CD4-positive, alpha-beta T cell treated with Interleukin-2 at 100 ng/mL for 4 hours (primary cell): ENCODE results near the gene MYO10.
"Not testable (repeated sequence)": the region's sequence is repeated elsewhere in the genome, so short reads cannot be mapped to it uniquely, and the experiment has no call there.

Source experiments
- DNase-seq: peaks from one replicate; pipeline ENCODE4 v3.0.0-alpha.2; 2020; ENCODE audit warnings: low spot score

Gene MYO10

DNA sequence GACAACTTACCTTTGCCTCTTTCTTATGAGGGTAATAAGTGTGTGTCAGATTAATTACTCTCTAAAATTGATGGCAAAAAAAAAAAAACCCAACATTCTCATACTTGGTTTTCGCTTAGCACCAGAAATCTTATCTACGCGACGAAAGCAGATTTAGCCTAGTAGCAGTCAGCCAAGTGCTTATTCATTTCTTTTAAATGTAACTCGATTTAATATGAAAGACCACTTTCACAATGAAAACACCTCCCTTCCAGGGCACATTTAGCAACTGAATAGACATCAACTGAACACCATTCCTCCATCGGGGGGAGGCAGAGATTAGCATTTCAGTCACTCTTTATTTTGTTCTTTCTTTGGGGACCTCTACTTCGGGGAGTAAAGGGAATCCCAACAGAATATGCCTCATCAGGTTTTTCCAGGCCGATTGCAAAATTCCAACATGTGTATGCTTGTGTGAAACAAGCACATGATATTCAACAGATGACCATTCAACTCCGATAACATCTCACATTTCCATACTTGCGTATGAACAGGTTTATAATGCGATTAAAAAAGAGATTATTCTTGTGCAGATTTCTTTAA, 195.2 kb downstream of the MYO10 start:
- DNase-seq = no peak

DNA sequence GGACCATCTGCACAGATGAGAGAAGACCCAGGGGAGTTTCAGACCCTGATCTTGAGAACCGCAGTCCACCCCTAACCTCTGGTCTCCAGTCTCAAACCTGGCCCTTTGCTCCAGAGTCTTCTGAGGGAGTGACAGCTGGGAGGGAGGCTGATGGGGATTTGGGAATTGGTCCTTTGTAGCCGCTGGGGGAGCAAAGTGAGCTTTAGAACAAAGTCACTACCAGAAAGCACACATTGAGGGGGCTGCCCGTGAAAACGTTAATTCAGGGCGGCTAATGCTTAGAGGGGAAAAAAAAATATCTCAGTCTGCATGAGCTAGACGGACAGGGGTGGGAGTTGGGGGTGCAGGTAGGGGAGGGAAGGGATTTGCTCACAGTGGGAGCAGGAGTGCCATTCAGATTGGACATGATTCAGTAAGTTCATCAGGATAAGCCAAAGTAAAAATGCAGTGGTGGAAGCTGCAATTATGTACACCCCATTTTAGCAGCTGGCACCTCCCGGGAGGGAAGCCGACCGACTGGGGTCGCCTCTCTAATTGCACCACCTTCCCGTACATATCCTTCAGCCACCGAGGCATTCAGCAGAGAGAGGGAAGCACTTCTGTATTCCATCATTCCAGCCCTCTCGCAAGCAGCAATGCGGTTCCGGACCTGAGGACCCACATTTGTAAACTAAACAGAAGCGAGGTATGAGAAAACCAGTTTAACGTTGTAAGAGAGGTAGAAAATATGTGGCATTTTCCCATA, 195.8 kb downstream of the MYO10 start:
- no peak for DNase-seq

DNA sequence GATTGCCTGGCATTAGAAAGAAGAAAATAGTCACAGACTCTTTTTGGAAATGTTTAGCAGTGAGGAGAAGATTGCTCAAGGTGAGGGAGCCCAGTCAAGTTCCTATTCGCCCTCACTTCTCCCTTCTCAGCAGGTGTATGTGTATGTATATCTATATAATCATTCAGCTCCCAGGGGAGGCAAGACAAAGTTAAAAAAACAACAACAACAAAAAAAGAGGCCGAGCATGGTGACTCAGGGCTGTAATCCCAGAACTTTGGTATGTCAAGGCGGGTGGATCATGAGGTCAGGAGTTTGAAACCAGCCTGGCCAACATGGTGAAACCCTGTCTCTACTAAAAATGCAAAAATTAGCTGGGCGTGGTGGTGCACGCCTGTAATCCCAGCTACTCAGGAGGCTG, 197.7 kb downstream of the MYO10 start:
- not testable (repeated sequence) for DNase-seq

DNA sequence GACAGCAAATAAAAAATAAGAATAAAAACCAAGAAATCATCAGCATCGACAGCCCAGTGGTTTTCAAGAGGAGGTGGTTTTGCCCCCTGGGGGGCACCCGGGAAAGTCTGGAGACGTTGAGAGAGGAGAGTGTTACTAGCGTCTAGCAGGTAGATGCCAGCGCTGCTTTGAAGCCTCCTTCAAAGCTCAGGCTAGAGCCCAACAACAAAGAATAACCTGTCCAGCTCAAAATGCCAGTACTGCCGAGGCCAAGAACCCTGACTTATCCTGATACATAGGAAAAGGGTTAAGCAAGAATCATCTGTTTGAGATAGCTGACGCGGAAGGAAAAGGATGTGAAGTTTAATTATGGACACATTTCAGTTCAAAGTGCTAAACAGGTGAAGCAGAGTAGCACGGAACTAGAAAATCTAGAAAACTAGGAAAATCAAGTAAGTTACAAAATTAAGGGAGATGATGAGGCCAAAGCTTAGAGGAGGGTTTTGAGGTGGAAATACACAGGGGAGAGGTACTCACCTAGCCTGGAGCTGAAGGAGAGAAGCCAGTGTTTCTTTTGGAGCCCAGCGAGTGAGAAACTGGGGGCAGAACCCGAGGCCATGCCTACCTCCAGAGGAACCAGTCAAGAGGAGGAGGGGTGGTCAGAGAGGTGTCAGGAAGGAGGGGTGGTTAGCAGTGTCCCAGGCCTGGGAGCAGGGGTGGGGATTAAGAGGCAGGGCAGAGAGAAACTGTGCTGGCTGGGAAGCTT, 198.3 kb downstream of the MYO10 start:
- no peak for DNase-seq

DNA sequence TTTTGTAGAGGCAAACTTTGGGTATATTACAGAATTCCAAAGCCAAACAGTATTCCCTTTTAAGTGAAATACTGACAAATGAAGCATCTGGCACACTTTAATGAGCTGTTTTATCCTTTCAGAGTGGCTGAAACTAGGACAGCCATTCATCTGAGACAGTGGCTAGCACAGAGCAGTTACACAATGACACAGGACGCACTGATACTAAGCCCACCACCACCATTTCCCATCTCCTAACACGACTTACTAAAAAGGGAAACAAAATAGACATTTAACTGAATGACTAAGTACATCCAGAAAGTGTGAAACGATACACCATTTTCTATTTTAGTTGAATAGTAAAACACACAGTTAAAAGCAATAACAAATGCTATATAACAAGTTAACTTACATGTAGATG, 198.9 kb downstream of the MYO10 start:
- no peak for DNase-seq

DNA sequence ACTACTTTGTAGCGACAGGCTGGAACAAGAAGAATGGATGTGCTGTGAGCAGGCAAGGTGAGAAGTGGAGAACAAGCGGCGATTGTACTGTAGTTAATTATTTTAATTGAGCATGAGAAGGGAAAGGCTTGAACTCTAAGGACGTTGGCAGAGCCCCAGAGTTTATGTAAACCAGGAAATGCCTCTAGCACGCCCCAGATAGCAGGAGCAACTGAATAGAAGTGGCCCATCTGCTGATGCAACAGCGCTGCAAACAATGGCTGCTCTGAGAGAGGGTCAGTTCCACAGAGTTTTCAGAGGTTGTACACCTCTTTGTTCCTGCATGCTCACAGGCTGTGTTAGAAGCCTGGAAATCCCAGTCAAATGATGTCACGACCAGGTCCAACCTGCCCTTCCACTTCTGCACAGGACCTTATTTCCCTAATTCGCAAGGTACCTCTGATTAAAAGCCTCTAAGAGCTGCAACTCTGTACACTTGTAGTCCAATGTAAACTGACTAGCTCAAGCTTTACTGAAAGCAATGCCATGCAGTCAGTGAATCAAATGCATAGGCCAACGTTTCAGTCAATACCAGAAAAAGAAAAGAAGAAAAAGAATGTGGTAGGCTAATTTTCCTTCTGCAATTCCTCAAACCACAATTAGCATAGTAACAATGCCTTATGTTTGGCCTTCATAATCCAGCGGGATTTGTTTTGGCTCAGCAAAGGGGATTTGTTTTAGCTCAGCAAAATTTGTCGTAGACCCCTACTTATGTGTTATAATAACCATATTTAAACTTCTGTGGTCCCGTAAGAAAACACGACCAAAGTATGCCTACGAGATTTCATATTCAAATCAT, 199.7 kb downstream of the MYO10 start:
- no peak for DNase-seq

DNA sequence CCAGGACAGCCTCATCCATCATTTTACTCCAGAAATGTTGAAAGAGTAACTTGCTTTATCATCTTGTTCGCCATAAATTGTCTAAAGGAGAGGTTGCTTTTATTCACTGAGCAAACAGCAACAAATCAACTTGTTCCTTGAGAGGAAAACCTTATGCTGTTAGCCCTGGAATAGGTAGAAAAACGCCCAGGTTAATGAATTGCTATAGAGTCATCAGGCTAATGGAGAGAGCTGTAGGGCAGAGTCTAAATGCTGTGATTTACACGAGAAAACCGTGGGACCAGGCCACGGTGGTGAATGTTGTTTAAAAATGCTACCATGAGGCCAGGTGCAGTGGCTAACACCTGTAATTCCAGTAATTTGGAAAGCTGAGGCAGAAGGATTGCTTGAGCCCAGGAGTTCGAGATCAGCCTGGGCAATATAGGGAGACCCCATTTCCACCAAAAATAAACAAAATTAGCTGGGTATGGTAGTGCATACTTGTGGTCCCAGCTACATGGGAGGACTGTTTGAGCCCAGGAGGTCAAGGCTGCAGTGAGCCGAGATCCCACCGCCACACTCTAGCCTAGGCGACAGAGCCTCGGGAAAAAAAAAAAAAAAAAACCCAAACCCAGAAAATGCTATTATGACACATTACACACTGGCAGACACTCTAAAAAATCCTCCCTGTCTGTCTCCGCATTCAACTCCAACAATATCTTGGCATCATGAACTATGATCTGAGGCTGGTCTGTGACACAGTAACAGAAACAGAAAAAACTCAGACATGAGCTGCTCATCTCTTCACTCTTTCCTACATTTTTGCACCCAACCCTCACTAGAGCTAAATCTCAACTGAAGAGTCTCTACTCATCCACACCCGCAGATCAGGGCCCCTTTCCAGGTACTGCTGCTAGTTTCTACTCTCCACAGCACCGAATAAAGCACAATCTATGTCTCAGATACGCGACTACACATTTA, 200.7 kb downstream of the MYO10 start:
- DNase-seq = no peak

DNA sequence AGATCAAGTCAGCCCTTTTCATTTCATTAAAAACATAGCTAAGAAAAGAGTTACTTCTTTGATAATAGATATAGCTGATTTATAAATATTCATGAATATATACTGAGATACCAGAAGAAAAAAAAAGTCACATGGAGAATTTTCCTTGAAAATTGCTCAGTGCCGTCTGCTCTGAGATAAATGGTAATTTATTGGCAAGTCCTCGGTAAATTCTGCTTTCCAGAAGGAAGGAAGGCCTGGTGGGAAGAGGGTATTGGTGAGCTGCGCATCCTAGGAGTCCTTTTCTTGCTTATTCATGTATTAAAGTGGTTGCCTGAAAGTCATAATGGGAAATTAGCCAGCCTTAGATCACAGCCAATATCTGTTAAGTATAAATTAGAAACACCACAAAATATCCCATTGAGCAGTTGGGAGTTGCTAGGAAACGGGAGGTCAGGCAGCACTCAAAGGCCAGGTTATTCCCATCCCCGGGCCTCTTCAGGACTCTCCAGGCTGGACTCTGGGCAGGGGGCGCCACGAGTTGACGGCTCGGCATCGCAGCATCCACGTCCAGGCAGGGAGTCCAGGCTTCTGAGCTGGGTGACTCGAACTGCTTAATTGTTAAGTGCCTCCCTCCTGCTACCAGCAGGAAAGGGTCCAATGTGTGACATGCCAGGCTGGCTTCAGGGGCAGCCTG, 202.6 kb downstream of the MYO10 start:
- no peak for DNase-seq

DNA sequence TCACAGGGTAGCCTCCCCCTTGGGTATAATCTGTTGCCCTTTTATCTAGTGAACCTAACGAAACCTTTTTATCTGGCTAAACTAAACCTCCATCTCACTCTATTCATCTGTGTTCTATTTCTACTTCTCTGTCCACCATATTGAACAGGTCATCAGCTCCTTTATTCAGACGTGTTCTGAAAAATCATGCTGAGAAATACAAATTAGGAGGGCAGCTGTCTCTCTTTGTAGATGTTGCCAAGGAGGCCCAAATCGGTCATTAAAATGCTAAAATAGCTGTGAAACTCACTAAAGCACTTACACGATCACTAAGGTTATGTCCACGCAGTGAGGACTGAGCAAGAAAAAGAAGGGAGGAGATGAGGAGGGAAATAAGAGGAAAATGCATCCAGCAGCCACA, 203.7 kb downstream of the MYO10 start:
- DNase-seq = no peak

DNA sequence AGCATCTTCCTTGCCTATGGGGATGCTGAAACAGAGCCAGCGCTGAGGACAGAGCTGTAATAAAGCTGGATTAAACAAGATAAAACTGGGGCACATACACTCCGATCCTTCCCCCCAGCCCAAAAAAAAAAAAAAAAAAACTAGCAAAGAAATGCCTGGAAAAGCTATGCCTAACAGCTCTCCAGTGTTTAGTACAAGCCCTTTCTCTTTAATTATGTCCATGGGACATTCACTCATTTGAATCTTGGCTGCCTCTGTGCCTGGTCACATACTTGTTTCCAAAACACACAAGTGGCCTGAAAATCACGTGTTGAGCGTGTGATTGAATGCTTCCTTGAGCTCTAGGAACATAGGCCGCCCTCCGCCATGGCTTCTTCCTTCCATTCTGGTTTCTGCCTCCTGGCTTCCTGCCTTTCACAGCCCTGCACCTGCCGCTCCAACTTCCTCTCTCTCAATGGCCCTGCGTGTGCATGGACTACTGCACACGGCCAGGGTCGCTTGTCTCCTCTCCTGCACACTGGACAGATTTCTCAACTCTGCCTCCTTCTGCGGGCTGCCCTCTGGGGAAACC, 208.2 kb downstream of the MYO10 start:
- no peak for DNase-seq

DNA sequence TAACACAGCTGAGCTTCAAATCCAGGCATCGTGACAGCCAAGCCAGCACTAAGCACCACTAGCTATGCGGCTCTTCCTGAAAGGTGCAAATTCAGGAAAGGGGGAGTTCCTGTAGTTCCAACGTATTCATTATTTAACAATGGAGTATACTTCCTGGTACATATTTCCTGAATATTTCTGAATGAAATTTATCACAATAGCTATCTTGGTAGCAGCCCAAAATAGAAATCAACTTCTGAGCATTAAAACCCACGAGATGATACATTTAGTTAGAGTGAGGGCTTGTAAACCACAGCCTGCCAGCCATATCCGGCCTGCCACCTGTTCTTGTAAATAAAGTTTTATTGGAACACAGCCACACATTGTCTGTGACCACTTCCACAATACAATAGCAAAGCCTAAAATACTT, 209.5 kb downstream of the MYO10 start:
- no peak for DNase-seq

DNA sequence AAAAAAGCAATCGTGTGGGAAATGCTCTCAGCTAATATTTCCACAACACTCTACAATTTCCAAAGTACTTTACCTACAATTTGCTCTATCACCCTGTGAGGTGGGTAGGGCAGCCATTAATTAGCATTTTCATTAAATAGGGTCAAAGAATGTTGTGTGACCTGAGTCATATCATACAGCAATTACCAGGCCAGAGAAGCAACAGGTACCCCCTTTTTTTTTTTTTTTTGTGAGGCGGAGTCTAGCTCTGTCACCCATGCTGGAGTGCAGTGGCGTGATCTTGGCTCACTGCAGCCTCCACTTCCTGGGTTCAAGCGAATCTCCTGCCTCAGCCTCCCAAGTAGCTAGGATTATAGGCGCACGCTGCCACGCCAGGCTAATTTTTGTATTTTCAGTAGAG, 210.5 kb downstream of the MYO10 start:
- no peak for DNase-seq

DNA sequence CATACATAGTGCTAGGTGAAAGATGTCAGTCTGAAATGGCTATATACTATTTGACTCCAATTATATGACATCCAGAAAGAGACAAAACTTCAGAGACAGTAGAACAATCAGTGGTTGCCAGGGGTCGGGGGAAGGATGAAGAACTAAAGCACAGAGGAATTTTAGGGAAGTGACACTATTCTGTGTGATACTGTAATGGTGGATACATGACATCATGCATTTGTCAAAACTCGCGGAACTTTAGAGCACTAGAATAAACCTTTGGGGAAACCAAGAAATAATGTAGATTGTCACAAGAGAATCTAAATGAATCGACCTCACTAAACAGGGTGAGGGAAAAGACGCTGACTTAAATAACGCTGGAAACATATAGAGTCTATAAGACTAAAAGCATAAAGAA, 212.3 kb downstream of the MYO10 start:
- no peak for DNase-seq

DNA sequence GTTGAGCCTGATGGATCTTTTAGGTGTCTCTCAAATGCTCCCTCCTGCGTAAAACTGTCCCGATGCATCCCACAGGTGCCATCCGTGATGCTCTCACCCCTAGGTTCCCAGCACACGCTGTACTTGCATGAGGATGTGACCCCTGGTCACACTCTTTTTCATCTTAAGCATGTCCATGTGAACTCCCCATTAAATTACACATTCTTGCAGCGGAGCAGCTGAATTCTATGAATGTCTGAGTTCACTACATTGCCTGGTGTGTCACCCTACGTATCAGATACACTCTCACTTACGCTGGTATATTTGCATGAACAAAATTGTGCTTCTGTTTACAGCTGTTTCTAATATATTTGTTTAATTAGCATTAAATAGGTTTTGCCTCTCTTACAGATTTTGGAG, 214.0 kb downstream of the MYO10 start:
- DNase-seq = no peak

DNA sequence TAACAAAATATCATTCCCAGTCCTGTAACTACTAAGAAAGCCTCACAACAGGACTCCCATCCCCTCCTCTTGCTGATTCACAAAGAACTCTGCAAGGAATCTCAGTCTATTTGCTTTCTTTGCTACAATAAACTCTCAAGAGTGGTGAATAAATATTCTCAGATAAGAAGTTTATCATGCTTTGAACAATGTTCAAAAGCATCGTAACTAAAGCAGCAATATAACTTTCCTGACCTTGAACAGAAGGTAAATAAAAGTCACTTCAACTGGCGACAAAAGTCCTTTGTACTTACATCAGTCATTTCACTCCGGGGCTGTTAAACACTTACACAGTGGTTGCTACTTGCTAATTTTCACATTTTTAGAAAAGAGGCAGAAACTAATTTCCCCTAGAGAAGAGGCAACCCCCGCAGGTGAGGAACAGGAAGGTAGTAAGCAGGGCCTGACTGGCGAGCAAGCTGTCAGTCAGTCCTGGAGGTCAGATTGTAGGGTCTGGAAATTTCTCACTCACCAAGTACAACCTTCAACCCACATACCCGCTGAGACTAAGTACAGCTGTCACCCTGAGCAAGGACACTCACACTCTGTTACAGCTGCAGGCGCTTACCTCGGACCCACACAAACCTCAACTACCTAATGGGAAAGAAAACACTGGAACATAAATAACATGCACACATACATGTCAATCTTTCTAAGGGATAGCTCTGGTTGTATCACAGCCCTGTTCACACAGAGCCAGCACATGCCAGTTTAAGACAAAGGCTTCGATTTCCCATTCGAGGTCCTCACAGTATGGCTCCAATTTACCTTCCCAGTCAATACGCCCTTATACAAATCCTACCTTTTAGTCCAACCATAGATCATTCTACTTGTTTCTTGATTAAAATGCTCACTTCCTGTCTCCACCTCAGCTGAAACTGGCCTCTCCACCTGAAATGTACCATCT, 214.7 kb downstream of the MYO10 start:
- DNase-seq = no peak

DNA sequence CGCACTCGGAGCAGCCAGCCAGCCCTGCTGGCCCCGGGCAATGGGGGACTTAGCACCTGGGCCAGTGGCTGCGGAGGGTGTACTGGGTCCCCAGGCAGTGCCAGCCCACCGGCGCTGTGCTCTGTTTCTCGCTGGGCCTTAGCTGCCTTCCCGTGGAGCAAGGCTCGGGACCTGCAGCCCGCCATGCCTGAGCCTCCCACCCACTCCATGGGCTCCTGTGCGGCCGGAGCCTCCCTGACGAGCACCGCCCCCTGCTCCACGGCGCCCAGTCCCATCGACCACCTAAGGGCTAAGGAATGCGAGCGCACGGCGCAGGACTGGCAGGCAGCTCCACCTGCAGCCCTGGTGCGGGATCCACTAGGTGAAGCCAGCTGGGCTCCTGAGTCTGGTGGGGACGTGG, 218.1 kb downstream of the MYO10 start:
- DNase-seq = not testable (repeated sequence)

DNA sequence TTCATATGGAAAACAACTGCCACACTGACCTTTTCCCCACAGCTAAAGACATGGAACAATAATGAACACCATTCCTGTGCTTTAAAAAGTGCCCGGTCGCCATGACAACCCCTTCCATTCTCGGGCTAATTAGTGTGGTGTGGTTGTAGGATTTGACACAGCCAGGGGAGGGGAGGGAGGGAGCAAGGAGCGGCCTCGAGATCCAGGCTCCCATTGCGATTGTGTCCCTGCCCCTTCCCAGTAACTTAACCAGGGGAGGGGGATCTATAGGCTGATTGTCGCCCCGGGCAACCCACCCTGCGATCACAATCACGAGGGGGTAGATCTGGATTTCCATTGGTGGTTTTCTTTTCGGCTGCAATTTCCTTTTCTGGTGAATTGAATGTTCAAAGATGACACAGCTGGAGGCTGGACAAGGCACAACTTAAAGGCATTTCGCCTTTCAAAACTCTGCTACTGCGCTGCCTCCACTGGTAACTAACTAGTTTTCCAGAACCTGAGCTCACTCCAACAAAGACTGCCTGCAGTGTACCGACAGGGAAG, 222.6 kb downstream of the MYO10 start:
- DNase-seq = no peak

DNA sequence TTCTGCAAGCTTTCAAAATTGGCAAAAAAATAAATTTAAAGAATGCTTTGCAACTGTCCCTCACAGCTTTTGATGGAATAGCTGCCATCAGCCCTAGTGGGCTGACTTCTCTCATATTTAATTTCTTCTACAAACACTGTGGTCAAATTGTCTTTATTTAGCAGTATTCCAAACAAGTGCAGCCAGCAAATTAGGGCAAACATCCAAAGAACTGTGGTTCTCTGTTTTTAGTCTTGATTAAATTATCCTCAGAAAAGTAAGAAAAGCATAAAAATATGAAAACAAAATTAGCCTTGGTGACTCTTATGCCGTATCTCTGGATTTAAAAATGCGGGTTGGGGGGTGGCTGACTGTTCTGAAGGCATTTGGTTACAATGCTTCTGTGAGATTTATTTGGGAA, 223.5 kb downstream of the MYO10 start:
- no peak for DNase-seq

DNA sequence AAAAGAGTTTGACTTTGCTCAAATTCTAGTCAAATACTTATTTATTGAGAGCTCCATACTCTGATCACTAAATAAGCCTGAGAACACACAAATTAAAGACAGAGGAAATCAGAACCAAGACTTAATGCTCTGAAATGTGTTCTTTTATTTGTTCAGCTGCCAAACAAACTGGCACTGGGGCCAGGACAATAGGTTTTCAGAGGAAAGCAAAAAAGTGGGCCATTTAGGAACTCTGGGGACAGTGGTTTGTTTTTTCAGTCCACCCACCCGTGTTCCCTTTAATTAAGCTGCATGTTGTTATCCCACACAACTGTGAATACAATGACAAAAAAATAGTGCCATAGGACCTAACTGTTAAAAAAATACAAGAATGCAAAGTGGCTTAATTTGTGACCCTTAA, 223.9 kb downstream of the MYO10 start:
- no peak for DNase-seq
